ENCODE results near the gene UPF3B.

GRCh38 chrX:119826399-119826959 lies 26.3 kb downstream of the UPF3B start:
- TF ChIP-seq SPI1 (IDR thresholded peaks at IDR 0.05; ENCODE audit: borderline replicate concordance, low read depth): no peak
- TF ChIP-seq CTCF (IDR thresholded peaks at IDR 0.05; ENCODE audit: insufficient read depth, low read length): no peak
